OCI-LY7 (cell line): ENCODE measurements around the gene DYNC2H1. TPM values are rescaled to one million over a fixed set of nuclear protein-coding genes. Genes with fewer than 3 reads are reported as not detected.

Source experiments
- BruUV-seq: library from RNA; stranded (reverse); fragments of 400-500 nt; replicated peaks from 2 replicates; lab custom pipeline; 2021; lab: Mats Ljungman, UMichigan
- CTCF ChIA-PET: fragments of 300-600 bp; sonication (Branson Sonifier 250); formaldehyde crosslinking; loops from one replicate; lab custom pipeline; 2022; ENCODE audit warnings: antibody characterized with exemption; ENCODE audit not compliant: unreplicated experiment; lab: Charles Lee
- POLR2A ChIA-PET: fragments of 300-600 bp; sonication (Branson Sonifier 250); formaldehyde crosslinking; loops from one replicate; lab custom pipeline; 2022; ENCODE audit warnings: antibody characterized with exemption; lab: Charles Lee
- DNase-seq: peaks from one replicate; pipeline ENCODE4 v3.0.0-alpha.2; 2015; ENCODE audit warnings: low spot score
- H2AFZ ChIP-seq: fragments of 200-600 bp; sonication (generic), shearing (Covaris generic); 2 replicates; pipeline ENCODE4 v1.6.1; 2014; ENCODE audit warnings: mild to moderate bottlenecking, antibody characterized with exemption, low read length, moderate library complexity
- H3K27ac ChIP-seq: fragments of 200-600 bp; sonication (generic); 2 replicates; pipeline ENCODE4 v1.5.1; 2014; ENCODE audit warnings: mixed run types, low read depth, mild to moderate bottlenecking, moderate library complexity, low read length, inconsistent platforms; ENCODE audit not compliant: poor library complexity, severe bottlenecking
- H3K36me3 ChIP-seq: fragments of 200-600 bp; sonication (generic); 2 replicates; pipeline ENCODE4 v1.6.1; 2014; ENCODE audit warnings: mild to moderate bottlenecking, antibody characterized with exemption, low read length, moderate library complexity, mixed read lengths; ENCODE audit not compliant: insufficient read depth
- H3K4me1 ChIP-seq: fragments of 200-600 bp; sonication (generic); 2 replicates; pipeline ENCODE4 v1.5.1; 2014; ENCODE audit warnings: mild to moderate bottlenecking, low read length; ENCODE audit not compliant: insufficient read depth, poor library complexity, severe bottlenecking
- H3K4me2 ChIP-seq: fragments of 200-600 bp; sonication (generic); 2 replicates; pipeline ENCODE4 v1.6.1; 2014; ENCODE audit warnings: mild to moderate bottlenecking, low read length
- H3K4me3 ChIP-seq: fragments of 200-600 bp; sonication (generic); 2 replicates; pipeline ENCODE4 v1.5.1; 2014; ENCODE audit warnings: mild to moderate bottlenecking, low read depth, low read length; ENCODE audit not compliant: poor library complexity, severe bottlenecking
- H3K79me2 ChIP-seq: fragments of 200-600 bp; sonication (generic); 2 replicates; pipeline ENCODE4 v1.6.1; 2016; ENCODE audit warnings: low read depth, mild to moderate bottlenecking, low read length, moderate library complexity, mixed read lengths; ENCODE audit not compliant: insufficient read depth
- H3K9me2 ChIP-seq: fragments of 200-600 bp; sonication (generic); 2 replicates; pipeline ENCODE4 v1.6.1; 2016; ENCODE audit warnings: mild to moderate bottlenecking, low read length, mixed read lengths; ENCODE audit not compliant: insufficient read depth
- H3K9me3 ChIP-seq: fragments of 200-600 bp; sonication (generic); 2 replicates; pipeline ENCODE4 v1.6.1; 2014; ENCODE audit warnings: mild to moderate bottlenecking, mixed run types, low read length, mixed read lengths
- H4K20me1 ChIP-seq: fragments of 200-600 bp; sonication (generic); 2 replicates; pipeline ENCODE4 v1.6.1; 2014; ENCODE audit warnings: mild to moderate bottlenecking, antibody characterized with exemption, low read length, moderate library complexity, mixed read lengths; ENCODE audit not compliant: insufficient read depth
- EZH2phosphoT487 ChIP-seq: fragments of 200-600 bp; sonication (generic); IDR thresholded peaks from 2 replicates; pipeline ENCODE4 v1.6.1; 2018; ENCODE audit warnings: low read depth, borderline replicate concordance, mild to moderate bottlenecking, mixed run types, antibody characterized with exemption, low read length, moderate library complexity, mixed read lengths
- intact Hi-C: fragments of 100-400 bp; cut with micrococcal nuclease; formaldehyde crosslinking; loops from one replicate; pipeline ENCODE4 v1.10.0; 2022; ENCODE audit not compliant: unreplicated experiment
- total RNA-seq, 2 experiments: library from RNA; depleted of rRNA in 1 of 2; stranded (reverse); fragments of >200 nt in 1 of 2; shearing (Covaris generic) in 1 of 2; gene quantifications; 2 replicates each; pipeline ENCODE4 v1.2.3, GENCODE V29; 2014 to 2022
- TF ChIP-seq, protein P1 (sequence below): fragments of 200-600 bp; sonication (generic); conservative IDR thresholded peaks from 2 replicates; pipeline ENCODE4 v1.5.1; 2014; ENCODE audit warnings: mild to moderate bottlenecking, antibody characterized with exemption, low read length, moderate library complexity, mixed read lengths

Gene DYNC2H1
- total RNA-seq, 2 experiments from 2014 or later: 0.44 to 1.1 TPM

GRCh38 chr11:103480421-103480820, 371.2 kb downstream of the DYNC2H1 start:
- no peaks in the 10 kb centered on the region for H3K79me2 ChIP-seq
- H3K4me3 ChIP-seq: no peak overlapping the region
- no peak overlapping the region for H2AFZ ChIP-seq
- no peak overlapping the region for H3K4me2 ChIP-seq
- H3K36me3 ChIP-seq: no peaks in the 10 kb centered on the region
- DNase-seq: no peak
- ChIA-PET CTCF (no interaction called here), POLR2A (interaction anchor here (0.7 kb wide), 1 partner anchor 166 kb away, joined by 3 read pairs; no protein-coding TSS in a partner anchor)
- BruUV-seq: no TSS peak
- no peak overlapping the region for H3K27ac ChIP-seq
- TF ChIP-seq, protein P1, sequence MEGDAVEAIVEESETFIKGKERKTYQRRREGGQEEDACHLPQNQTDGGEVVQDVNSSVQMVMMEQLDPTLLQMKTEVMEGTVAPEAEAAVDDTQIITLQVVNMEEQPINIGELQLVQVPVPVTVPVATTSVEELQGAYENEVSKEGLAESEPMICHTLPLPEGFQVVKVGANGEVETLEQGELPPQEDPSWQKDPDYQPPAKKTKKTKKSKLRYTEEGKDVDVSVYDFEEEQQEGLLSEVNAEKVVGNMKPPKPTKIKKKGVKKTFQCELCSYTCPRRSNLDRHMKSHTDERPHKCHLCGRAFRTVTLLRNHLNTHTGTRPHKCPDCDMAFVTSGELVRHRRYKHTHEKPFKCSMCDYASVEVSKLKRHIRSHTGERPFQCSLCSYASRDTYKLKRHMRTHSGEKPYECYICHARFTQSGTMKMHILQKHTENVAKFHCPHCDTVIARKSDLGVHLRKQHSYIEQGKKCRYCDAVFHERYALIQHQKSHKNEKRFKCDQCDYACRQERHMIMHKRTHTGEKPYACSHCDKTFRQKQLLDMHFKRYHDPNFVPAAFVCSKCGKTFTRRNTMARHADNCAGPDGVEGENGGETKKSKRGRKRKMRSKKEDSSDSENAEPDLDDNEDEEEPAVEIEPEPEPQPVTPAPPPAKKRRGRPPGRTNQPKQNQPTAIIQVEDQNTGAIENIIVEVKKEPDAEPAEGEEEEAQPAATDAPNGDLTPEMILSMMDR: no peak
- no peak for TF ChIP-seq EZH2phosphoT487
- no peaks in the 10 kb centered on the region for H4K20me1 ChIP-seq
- intact Hi-C loops: no loop called here
- no peaks in the 10 kb centered on the region for H3K9me2 ChIP-seq
- H3K4me1 ChIP-seq: no peaks in the 10 kb centered on the region
- no peaks in the 10 kb centered on the region for H3K9me3 ChIP-seq

GRCh38 chr11:103483996-103484395, 374.8 kb downstream of the DYNC2H1 start:
- Histone ChIP-seq H3K27ac (no peak overlapping the region), H4K20me1 (no peaks in the 10 kb centered on the region), H3K36me3 (no peaks in the 10 kb centered on the region), H3K9me2 (no peaks in the 10 kb centered on the region), H3K9me3 (no peaks in the 10 kb centered on the region), H3K79me2 (no peaks in the 10 kb centered on the region), H3K4me3 (no peak overlapping the region), H2AFZ (no peak overlapping the region), H3K4me1 (no peaks in the 10 kb centered on the region), H3K4me2 (no peak overlapping the region)
- POLR2A ChIA-PET: no interaction called here
- DNase-seq: no peak
- CTCF ChIA-PET: no interaction called here
- no TSS peak for BruUV-seq
- TF ChIP-seq, protein P1: no peak
- no peak for TF ChIP-seq EZH2phosphoT487
- intact Hi-C loops: no loop called here

- DNase-seq: no peak
- H3K4me1 ChIP-seq: no peaks in the 10 kb centered on the region
- BruUV-seq: no TSS peak
These were observed 375.3 kb downstream of the DYNC2H1 start for GRCh38 chr11:103484545-103484944.

More at GRCh38 chr11:103484545-103484944, 375.3 kb downstream of the DYNC2H1 start:
- ChIA-PET POLR2A (no interaction called here), CTCF (no interaction called here)
- Histone ChIP-seq H3K4me3 (no peak overlapping the region), H3K9me2 (no peaks in the 10 kb centered on the region), H3K27ac (no peak overlapping the region), H3K79me2 (no peaks in the 10 kb centered on the region), H3K9me3 (no peaks in the 10 kb centered on the region), H2AFZ (no peak overlapping the region), H3K36me3 (no peaks in the 10 kb centered on the region), H4K20me1 (no peaks in the 10 kb centered on the region), H3K4me2 (no peak overlapping the region)
- TF ChIP-seq EZH2phosphoT487: no peak
- TF ChIP-seq, protein P1: no peak
- intact Hi-C loops: no loop called here
